Measurements from ENCODE around the gene GABARAPL2.
"Not testable (repeated sequence)": the region's sequence is repeated elsewhere in the genome, so short reads cannot be mapped to it uniquely, and the experiment has no call there.

The GABARAPL2 gene

GRCh38 chr16:75566040-75566757, at the start of gene GABARAPL2:
GABARAPL2 (plus strand) TSS chr16:75566379; CDS start chr16:75566487, 108 bp downstream.
- peak; percentile 93 for DNase-seq (ENCODE audit: low spot score)

GRCh38 chr16:75519175-75519574, 47.0 kb upstream of the GABARAPL2 start:
- no peak for DNase-seq (ENCODE audit: low spot score)

- no peak for DNase-seq (ENCODE audit: low spot score)
Observed at GRCh38 chr16:75526032-75526790, 40.0 kb upstream of the GABARAPL2 start.

GRCh38 chr16:75527825-75528299, 38.3 kb upstream of the GABARAPL2 start:
- DNase-seq (ENCODE audit: low spot score): no peak

GRCh38 chr16:75529056-75529905, 36.9 kb upstream of the GABARAPL2 start:
- DNase-seq (ENCODE audit: low spot score): no peak

- no peak for DNase-seq (ENCODE audit: low spot score)
Observed at GRCh38 chr16:75529959-75530358, 36.2 kb upstream of the GABARAPL2 start.

GRCh38 chr16:75532142-75532765, 33.9 kb upstream of the GABARAPL2 start:
- no peak for DNase-seq (ENCODE audit: low spot score)

GRCh38 chr16:75532791-75533190, 33.4 kb upstream of the GABARAPL2 start:
- DNase-seq (ENCODE audit: low spot score): no peak

GRCh38 chr16:75534560-75535205, 31.5 kb upstream of the GABARAPL2 start:
- no peak for DNase-seq (ENCODE audit: low spot score)

GRCh38 chr16:75535211-75535843, 30.9 kb upstream of the GABARAPL2 start:
- no peak for DNase-seq (ENCODE audit: low spot score)

GRCh38 chr16:75535901-75536300, 30.3 kb upstream of the GABARAPL2 start, which contains the start of gene CHST5:
CHST5 (minus strand) TSS chr16:75536108; CDS start chr16:75530384, 5,724 bp downstream.
- no peak for DNase-seq (ENCODE audit: low spot score)

GRCh38 chr16:75537776-75538175, 28.4 kb upstream of the GABARAPL2 start:
- DNase-seq (ENCODE audit: low spot score): no peak

- not testable (repeated sequence) for DNase-seq (ENCODE audit: low spot score)
Observed at GRCh38 chr16:75538882-75539565, 27.2 kb upstream of the GABARAPL2 start.

GRCh38 chr16:75541236-75541635, 24.9 kb upstream of the GABARAPL2 start:
- no peak for DNase-seq (ENCODE audit: low spot score)

- not testable (repeated sequence) for DNase-seq (ENCODE audit: low spot score)
Observed at GRCh38 chr16:75542462-75542861, 23.7 kb upstream of the GABARAPL2 start.

- not testable (repeated sequence) for DNase-seq (ENCODE audit: low spot score)
Observed at GRCh38 chr16:75545879-75546278, 20.3 kb upstream of the GABARAPL2 start.

GRCh38 chr16:75546293-75546692, 19.9 kb upstream of the GABARAPL2 start:
- DNase-seq (ENCODE audit: low spot score): no peak

GRCh38 chr16:75548456-75548855, 17.7 kb upstream of the GABARAPL2 start:
- not testable (repeated sequence) for DNase-seq (ENCODE audit: low spot score)

- DNase-seq (ENCODE audit: low spot score): peak; percentile 22
Observed at GRCh38 chr16:75550211-75550662, 15.9 kb upstream of the GABARAPL2 start.

- no peak for DNase-seq (ENCODE audit: low spot score)
Observed at GRCh38 chr16:75552951-75553350, 13.2 kb upstream of the GABARAPL2 start.

Measured in GM03348 (cell line).